Raji (cell line): ENCODE results near the gene CCDC27.

Experiments used
- POLR2A ChIP-seq: IDR thresholded peaks from 2 replicates; pipeline ENCODE4 v1.6.1; 2011; ENCODE audit warnings: low read depth, low read length, control low read depth; ENCODE audit not compliant: insufficient read depth

Gene CCDC27

DNA sequence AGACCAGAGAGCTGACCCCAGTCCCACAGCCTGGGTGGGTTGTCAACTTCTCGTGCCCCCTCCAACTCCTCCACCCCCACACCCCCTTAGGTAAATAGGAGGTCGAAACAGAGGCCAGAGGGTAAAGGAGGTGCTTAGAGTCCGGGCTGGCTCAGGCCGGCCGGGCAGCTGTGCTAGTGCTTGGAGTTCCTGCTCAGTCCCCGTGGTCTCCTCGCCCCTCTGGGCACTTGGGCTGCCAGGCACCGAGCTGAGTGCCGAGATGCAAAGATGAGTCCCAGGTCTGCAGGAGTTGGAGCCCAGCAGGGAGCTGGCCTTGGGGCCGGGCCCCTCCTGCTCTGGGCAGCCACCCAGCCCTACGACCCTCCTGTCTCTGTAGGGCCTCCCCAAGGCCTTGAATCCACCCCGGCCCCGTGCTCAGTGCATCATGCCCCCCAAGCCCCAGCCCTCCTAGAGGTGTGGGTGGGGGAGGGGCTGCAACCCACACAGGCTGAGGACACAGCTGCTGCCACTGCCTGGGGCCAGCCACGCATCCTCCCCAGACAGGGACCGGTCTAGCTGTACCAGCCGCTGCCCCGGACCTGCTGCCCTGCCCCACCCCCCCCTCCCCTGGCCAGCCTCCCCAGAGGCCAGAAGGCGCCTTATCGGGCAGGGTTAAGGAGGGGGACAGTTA lies 22.2 kb downstream of the CCDC27 start:
- no peak for TF ChIP-seq POLR2A

DNA sequence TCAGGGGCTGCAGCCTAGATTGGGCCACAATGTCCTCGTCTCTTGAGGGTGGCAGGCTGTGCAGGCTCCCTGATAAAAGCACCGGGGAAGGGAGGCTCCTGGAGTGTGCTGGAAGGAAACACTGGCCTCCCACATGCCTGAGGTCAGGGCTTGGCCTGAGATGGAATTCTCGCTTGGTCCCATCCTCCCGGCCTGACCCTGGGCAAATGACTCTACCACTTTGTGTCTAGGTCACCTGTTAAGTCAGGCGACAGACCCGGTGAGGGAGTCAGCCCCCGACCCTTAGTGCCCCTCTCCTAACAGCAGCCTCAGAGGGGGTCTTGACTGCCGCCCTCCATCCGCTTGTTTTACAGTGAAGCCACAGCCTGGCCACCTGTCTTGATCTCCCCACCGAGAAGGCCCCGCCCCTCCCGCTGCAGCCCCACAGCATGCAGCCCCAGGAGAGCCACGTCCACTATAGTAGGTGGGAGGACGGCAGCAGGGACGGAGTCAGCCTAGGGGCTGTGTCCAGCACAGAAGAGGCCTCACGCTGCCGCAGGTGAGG lies 22.8 kb downstream of the CCDC27 start:
- TF ChIP-seq POLR2A = no peak

GRCh38 chr1:3775490-3776230 lies 23.4 kb downstream of the CCDC27 start:
- peak; percentile 30; the same call in 1 of the 2 replicates for TF ChIP-seq POLR2A

GRCh38 chr1:3776231-3776961 lies 24.1 kb downstream of the CCDC27 start:
- no peak for TF ChIP-seq POLR2A

DNA sequence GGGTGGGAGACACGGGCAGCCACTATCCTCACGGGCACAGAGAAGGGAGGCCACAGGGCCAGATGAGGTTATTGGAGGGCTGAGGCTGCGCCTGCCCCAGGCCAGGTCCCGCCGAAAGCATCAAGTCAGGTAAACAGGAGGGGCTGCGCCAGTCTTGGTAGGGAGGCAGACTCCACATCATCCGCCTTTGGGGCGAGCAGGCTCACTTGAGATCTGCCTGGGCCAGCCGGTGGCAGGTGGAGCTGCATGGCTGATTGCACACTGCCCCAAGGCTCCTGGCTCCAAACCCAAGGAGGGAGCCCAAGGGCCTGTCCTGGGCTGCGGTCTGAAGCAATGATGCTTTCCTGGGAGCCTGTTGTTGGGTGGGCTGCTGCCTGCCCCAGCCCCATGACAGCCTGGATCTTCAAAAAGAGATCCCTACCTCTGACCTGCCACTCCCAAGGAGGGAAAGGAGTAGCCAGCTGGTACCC lies 24.9 kb downstream of the CCDC27 start:
- no peak for TF ChIP-seq POLR2A

DNA sequence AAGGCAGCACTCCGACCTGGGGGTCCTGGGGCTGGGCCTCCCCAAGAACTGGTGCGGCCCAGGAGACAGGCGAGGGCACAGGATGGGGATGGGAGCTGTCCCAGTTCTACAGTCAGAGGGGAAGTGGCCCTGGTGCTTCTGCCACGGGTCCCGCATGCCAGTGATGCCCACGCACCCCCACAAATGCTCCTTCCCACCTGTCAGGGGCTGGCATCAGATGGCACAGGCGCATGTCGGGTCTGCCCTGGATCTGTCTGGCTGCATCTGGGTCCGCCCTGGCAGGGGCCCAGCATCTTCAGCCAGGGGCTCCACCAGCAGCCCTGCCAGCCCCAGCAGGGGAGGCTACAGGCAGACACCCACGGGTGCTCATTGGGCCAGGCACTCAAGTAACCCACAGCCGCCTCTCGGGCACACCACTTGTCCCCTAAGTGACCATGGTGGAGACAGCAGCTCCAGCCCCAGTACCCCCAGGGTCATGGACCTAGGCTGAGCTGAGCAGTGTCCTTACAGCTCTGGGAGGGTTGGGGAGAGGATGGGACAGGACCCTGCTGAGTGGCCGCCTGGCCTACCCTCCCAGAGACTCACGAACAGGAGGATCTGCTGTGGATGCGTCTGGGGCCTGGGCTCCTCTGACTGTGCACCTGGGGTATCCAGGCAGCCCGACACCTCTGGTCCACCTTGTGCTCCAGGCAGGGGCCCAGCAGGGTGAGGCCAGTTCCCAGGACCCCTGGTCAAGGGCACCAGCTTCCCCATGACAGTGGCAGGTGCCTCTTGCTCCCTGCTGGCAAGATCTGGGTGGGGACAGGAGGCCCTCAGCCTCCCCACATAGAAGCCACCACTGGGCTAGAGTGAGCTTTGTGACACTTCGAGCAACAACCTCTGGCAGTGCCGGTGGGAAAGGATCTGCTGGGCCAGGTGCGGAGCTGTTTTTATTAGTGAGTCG lies 25.7 kb downstream of the CCDC27 start:
- no peak for TF ChIP-seq POLR2A

GRCh38 chr1:3778590-3779264 lies 26.5 kb downstream of the CCDC27 start:
- no peak for TF ChIP-seq POLR2A

- no peak for TF ChIP-seq POLR2A
Observed at GRCh38 chr1:3779265-3779911, 27.1 kb downstream of the CCDC27 start.

DNA sequence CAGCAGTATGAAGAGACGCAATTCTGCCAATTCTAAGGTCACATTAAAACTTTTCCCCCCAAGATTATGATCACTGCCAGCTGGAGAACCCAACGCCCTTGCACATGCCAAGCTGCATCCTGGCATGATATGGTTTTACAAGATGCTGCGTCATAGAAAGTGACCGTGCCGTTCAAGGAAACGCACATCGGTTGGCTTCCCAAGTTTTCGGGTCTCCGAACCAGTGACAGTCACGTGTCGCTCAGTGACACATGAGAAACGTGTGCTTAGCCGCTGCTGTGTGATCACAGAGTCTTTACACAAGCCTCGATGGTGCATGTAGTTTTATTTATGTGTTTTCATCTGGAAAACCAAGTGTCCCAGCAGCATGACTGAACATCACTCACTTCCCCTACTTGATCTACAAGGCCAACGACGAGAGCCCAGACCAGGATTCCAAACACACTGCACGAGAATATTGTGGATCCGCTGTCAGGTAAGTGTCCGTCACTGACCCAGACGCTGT lies 27.7 kb downstream of the CCDC27 start:
- TF ChIP-seq POLR2A = no peak

GRCh38 chr1:3780901-3781300 lies 28.7 kb downstream of the CCDC27 start:
- TF ChIP-seq POLR2A = no peak

DNA sequence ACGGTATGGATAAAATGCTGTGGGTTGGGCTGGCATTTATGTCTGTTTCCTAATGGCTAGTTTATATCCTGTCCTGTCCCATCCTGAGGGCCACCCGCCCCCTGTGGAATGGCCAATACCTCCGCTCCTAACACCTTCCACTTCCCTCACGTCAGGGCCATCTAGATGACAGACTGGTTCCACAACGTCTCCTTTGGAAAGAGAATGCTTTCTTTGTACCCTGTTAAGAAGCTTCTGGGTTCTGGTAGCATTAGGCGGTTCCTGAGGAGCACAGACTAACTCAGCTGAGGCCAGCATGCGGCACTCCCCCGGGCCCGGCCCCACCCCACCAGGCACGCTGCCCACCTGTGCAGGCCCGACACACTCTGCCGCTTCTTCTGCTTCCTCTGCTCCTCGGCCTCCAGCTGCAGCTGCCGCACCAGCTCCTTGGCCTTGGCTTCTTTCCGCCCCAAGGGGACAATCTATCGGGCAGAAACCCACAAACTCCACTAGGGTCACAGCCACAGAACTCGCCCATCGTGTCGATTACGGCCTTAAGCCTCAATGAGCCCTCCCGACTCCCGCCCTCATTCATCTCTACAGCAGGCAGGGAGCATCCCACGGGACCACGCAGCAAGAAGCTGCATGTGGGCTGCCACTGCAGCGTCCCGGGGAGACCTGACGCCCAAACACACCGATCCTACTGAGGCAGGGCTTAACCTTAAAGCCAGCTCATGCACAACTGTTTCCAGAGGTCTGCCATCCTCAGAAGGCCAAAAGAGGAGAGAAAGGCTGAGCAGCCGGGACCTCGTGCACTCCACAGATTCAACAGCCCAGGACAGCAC lies 31.6 kb downstream of the CCDC27 start:
- no peak for TF ChIP-seq POLR2A

DNA sequence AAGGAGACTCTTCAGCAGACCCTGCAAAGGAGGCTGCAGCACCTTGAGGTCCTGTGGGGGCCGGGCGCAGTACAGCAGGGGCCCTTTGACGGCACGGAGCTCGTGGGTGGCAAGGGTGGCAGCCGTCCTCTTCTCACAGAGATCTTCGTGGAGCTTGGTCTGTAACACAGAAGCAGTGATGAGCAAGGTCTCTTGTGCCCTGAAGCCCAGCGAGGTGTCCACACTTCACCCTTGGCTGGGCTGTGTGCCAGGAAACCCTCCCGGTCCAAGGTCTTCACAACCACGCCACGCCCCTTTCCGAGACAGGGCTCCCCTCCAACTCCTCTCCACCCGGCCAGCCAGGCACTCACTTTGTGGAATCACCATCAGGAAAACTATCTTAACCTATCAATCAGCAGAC lies 32.8 kb downstream of the CCDC27 start:
- no peak for TF ChIP-seq POLR2A
